Midbrain (tissue), 1 donor: ENCODE measurements around the gene EPAS1.
A peak's percentile ranks its signal among the peaks of the same experiment; 100 is the strongest.

ENCODE experiments used
- DNase-seq: peaks from one replicate; lab custom pipeline; 2025; lab: John Stamatoyannopoulos, UW

EPAS1 gene

GRCh38 chr2:46364797-46365457 lies 67.7 kb downstream of the EPAS1 start:
- peak; percentile 49 for DNase-seq

GRCh38 chr2:46365913-46366667 lies 68.9 kb downstream of the EPAS1 start:
- no peak for DNase-seq

GRCh38 chr2:46366668-46367052 lies 69.5 kb downstream of the EPAS1 start:
- DNase-seq = no peak

- no peak for DNase-seq
Observed at GRCh38 chr2:46367286-46367685, 70.1 kb downstream of the EPAS1 start.

DNA sequence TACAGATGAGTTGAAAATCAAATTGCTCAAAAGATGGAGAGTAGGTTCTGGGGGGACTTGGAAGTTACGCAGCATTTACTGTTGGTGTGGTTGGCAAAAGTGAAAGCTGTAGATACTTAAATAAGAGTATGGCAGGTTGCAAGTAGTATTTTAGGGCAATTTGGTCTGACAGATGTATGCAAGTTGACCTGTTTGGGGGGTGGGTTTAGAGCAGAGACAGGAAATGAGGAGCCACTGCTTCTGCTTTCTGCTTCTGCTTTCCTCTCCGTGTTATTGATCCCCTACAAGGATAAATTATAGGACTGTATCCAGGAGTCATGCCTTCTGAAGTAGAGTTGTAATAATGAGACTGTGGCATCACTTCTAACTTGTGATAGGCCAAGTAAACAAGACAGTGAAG lies 71.2 kb downstream of the EPAS1 start:
- DNase-seq = no peak

DNA sequence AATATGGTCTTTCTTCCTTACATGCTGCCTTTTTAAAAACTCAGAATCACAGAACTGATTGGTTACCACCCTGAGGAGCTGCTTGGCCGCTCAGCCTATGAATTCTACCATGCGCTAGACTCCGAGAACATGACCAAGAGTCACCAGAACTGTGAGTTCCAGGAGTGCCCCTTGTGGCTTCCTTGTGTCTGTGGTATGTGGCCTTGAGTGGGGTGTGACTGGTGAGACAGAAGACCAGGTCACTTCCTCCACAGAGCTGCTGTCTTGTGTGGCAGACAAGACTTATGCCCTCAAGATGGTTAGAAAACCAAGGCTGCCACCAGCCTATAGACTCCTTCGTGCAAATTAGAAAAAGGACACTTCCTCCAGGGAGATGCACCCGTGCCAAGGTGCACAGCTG lies 72.6 kb downstream of the EPAS1 start:
- no peak for DNase-seq

GRCh38 chr2:46371854-46372253 lies 74.6 kb downstream of the EPAS1 start:
- DNase-seq = no peak

GRCh38 chr2:46372475-46372874 lies 75.3 kb downstream of the EPAS1 start:
- no peak for DNase-seq

- no peak for DNase-seq
Observed at GRCh38 chr2:46373238-46373637, 76.0 kb downstream of the EPAS1 start.

DNA sequence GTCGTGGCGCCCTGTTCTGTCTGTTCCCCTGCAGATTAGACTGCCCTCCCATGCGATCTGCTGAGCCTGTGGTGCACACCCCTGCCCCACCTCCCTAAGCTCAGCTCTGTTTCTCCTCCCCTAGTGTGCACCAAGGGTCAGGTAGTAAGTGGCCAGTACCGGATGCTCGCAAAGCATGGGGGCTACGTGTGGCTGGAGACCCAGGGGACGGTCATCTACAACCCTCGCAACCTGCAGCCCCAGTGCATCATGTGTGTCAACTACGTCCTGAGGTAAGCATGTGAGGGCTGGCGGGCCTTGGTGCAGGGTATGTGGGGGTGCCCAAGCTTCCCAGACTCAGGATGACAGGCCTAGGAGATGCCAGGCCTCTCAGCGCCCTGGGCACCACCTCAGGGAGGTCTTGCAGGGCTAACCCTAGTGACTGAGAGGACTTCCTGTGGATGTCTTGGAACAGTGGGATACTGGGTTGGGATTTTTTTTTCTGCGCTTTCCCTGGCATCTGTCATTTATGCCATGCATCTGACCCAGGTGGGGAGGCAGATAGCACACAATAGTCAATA lies 78.4 kb downstream of the EPAS1 start:
- DNase-seq = no peak

- DNase-seq = no peak
Observed at GRCh38 chr2:46376586-46376985, 79.4 kb downstream of the EPAS1 start.

DNA sequence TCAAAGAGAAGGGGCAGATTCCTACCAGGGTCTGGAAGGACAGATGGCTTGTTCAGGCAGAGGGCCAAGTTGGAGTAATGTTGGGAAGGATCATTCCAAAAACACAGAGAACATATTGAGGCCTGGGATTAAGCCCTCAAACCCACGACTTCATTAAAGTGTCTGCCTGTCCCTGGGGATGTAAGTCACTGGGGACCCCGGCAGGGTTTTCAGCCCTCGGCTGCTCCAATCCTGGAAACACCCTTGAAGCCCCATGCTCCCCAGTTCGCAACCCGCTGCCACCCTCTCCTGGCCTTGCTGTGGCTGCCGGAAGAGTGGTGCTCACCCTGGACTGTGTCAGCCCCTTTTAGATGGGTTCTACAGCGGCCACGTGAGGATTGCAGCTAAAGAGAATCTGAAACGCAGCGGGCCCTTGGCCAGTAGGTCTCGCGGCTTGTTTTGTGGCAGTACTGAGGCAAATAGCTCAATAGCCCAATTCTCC lies 79.9 kb downstream of the EPAS1 start:
- no peak for DNase-seq

DNA sequence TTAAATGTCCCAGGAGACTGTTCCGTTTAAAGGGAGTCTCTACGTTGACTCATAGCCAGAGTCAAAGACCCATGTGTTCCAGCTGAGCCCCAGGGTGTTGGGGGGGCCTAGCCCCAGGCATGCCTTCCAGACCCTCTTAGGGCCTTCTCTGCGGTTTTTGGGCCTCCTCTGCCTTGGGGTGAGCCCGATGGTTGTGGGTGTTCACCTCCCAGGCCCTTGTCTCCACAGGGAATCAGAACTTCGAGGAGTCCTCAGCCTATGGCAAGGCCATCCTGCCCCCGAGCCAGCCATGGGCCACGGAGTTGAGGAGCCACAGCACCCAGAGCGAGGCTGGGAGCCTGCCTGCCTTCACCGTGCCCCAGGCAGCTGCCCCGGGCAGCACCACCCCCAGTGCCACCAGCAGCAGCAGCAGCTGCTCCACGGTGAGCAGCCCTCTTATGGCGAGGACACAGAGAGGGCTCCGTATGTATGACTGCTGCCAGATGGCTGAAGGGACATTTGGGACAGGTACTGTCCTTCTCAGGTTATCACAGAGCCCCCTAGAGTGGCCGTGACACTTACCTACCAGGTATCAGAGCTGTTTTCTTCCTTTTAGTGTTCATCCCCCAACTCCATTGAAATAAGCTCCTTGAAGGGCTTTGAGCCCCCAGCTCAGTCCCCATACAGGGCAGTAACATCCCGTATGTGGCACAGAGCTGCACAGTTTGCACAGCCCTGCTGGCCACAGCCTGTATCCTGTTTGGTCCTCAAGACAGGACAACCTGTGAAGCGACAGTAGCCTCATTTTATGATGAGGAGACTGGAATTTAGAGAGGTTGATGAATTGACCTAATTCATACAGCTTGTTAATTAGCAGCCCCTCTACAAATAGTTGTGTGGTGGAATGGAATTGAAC lies 80.7 kb downstream of the EPAS1 start:
- DNase-seq = no peak

DNA sequence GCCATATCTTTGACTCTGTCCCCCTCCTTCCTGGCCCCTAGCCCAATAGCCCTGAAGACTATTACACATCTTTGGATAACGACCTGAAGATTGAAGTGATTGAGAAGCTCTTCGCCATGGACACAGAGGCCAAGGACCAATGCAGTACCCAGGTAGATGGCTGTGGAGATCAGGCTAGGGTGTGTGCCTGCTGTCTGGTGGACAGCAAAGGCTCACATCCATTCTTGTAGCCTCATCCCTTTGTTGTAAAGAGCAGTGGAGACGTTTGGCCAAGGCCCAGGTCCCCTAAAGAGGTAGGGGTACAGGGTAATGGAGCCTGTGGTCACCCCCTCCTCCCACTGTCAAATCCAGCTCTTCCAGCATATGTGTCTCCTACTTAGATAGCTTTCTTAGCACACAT lies 81.4 kb downstream of the EPAS1 start:
- no peak for DNase-seq

- DNase-seq = no peak
Observed at GRCh38 chr2:46379213-46380037, 82.2 kb downstream of the EPAS1 start.

- no peak for DNase-seq
Observed at GRCh38 chr2:46380038-46380940, 83.1 kb downstream of the EPAS1 start.

GRCh38 chr2:46381263-46381849 lies 84.1 kb downstream of the EPAS1 start:
- no peak for DNase-seq

DNA sequence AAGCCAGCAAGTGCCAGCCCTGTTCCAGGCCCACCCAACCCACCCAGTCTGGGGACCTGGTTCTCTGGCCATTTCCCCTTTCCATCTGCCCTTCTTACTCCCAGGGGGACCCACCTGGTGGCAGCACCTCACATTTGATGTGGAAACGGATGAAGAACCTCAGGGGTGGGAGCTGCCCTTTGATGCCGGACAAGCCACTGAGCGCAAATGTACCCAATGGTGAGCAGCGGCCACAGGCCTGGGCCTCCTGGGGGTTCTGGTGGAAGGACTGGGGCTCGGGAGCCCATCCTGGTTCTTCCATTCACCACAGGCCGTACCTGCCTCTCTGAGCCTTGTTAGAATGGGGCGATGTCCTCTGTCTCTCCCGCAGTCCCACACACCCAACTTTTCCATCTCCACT lies 84.7 kb downstream of the EPAS1 start:
- DNase-seq = no peak

GRCh38 chr2:46382331-46383112 lies 85.3 kb downstream of the EPAS1 start:
- no peak for DNase-seq
